Panc1 (cell line): ENCODE measurements around the gene CFAP210.

Experiments
- POLR2AphosphoS5 ChIP-seq: IDR thresholded peaks from 2 replicates; pipeline ENCODE4 v1.6.1; 2012; ENCODE audit warnings: mild to moderate bottlenecking, low read depth, low read length, moderate library complexity
- SIN3A ChIP-seq: IDR thresholded peaks from 2 replicates; pipeline ENCODE4 v1.6.1; 2012; ENCODE audit warnings: low read depth, mild to moderate bottlenecking, low read length, moderate library complexity, borderline replicate concordance; ENCODE audit not compliant: insufficient read depth
- TCF7L2 ChIP-seq: IDR thresholded peaks from 2 replicates; pipeline ENCODE4 v1.6.1; 2011; ENCODE audit warnings: mild to moderate bottlenecking, low read depth, low read length, inconsistent platforms
- TF ChIP-seq, protein P1 (sequence below): fragments of 450-650 bp; IDR thresholded peaks from 2 replicates; pipeline ENCODE4 v1.5.1; 2017; ENCODE audit warnings: mild to moderate bottlenecking
- TF ChIP-seq, protein P2 (sequence below), 2 experiments: IDR thresholded peaks; 2 replicates each; pipeline ENCODE4 v1.6.1; 2011 to 2012; ENCODE audit warnings: low read depth in 2 of 2, control low read depth in 1 of 2, low read length in 1 of 2, mild to moderate bottlenecking in 1 of 2, moderate library complexity in 1 of 2; ENCODE audit not compliant: insufficient read depth in 1 of 2

DNA sequence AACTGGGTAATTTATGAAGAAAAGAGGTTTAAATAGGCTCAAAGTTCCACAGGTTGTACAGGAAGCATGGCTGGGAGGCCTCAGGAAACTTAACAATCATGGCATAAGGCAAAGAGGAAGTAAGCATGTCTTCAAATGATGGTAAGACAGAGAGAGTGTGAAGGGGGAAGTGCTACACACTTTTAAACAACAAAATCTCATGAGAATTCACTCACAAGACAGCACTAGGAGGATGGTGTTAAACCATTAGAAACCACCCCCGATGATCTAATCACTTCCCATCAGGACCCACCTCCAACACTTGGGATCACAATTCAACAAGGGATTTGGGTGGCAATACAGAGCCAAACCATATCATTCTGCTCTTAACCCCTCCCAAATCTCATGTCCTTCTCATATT is 34.9 kb downstream of the CFAP210 start:
- TF ChIP-seq, protein P1, sequence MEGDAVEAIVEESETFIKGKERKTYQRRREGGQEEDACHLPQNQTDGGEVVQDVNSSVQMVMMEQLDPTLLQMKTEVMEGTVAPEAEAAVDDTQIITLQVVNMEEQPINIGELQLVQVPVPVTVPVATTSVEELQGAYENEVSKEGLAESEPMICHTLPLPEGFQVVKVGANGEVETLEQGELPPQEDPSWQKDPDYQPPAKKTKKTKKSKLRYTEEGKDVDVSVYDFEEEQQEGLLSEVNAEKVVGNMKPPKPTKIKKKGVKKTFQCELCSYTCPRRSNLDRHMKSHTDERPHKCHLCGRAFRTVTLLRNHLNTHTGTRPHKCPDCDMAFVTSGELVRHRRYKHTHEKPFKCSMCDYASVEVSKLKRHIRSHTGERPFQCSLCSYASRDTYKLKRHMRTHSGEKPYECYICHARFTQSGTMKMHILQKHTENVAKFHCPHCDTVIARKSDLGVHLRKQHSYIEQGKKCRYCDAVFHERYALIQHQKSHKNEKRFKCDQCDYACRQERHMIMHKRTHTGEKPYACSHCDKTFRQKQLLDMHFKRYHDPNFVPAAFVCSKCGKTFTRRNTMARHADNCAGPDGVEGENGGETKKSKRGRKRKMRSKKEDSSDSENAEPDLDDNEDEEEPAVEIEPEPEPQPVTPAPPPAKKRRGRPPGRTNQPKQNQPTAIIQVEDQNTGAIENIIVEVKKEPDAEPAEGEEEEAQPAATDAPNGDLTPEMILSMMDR, result no peak
- TF ChIP-seq POLR2AphosphoS5 (no peak), TCF7L2 (no peak), SIN3A (no peak)
- TF ChIP-seq, protein P2, sequence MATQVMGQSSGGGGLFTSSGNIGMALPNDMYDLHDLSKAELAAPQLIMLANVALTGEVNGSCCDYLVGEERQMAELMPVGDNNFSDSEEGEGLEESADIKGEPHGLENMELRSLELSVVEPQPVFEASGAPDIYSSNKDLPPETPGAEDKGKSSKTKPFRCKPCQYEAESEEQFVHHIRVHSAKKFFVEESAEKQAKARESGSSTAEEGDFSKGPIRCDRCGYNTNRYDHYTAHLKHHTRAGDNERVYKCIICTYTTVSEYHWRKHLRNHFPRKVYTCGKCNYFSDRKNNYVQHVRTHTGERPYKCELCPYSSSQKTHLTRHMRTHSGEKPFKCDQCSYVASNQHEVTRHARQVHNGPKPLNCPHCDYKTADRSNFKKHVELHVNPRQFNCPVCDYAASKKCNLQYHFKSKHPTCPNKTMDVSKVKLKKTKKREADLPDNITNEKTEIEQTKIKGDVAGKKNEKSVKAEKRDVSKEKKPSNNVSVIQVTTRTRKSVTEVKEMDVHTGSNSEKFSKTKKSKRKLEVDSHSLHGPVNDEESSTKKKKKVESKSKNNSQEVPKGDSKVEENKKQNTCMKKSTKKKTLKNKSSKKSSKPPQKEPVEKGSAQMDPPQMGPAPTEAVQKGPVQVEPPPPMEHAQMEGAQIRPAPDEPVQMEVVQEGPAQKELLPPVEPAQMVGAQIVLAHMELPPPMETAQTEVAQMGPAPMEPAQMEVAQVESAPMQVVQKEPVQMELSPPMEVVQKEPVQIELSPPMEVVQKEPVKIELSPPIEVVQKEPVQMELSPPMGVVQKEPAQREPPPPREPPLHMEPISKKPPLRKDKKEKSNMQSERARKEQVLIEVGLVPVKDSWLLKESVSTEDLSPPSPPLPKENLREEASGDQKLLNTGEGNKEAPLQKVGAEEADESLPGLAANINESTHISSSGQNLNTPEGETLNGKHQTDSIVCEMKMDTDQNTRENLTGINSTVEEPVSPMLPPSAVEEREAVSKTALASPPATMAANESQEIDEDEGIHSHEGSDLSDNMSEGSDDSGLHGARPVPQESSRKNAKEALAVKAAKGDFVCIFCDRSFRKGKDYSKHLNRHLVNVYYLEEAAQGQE (IDR thresholded peaks at IDR 0.05; ENCODE audit: insufficient read depth in 1 of 2, low read depth in 2 of 2, low read length in 1 of 2), result no peak
